ENCODE data around the gene TMEM178B.
"Not testable (repeated sequence)": the region's sequence is repeated elsewhere in the genome, so short reads cannot be mapped to it uniquely, and the experiment has no call there.

Gene TMEM178B

GRCh38 chr7:141103847-141104429, 30.1 kb downstream of the TMEM178B start:
- TF ChIP-seq, protein P1, sequence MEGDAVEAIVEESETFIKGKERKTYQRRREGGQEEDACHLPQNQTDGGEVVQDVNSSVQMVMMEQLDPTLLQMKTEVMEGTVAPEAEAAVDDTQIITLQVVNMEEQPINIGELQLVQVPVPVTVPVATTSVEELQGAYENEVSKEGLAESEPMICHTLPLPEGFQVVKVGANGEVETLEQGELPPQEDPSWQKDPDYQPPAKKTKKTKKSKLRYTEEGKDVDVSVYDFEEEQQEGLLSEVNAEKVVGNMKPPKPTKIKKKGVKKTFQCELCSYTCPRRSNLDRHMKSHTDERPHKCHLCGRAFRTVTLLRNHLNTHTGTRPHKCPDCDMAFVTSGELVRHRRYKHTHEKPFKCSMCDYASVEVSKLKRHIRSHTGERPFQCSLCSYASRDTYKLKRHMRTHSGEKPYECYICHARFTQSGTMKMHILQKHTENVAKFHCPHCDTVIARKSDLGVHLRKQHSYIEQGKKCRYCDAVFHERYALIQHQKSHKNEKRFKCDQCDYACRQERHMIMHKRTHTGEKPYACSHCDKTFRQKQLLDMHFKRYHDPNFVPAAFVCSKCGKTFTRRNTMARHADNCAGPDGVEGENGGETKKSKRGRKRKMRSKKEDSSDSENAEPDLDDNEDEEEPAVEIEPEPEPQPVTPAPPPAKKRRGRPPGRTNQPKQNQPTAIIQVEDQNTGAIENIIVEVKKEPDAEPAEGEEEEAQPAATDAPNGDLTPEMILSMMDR (IDR thresholded peaks at IDR 0.05; ENCODE audit: low read length, missing control alignments) = no peak
- DNase-seq (ENCODE audit: low read depth) = no peak
- no peak overlapping the region for H3K4me3 ChIP-seq (replicated peaks; ENCODE audit: low read depth, low read length)

DNA sequence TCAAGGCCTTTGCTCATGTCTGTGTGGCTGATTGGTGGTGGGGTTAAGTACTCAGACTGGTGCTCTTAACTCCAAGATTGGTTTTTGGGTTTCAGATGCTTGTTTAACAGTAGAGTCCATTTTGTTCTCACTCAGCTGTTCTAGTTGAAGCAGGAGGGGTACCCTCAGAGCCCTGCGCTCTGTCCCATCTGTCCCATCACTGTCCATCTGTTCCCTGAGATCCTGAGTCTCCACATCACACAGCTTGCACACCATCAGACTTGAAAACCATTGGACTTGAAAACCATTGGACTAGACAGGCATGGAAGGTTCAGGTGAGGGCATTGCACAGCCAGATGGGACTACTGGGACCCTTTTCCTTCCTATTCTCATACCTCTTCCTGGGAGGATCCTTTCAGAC, 39.3 kb downstream of the TMEM178B start:
- DNase-seq (ENCODE audit: low read depth) = no peak
- H3K4me3 ChIP-seq (replicated peaks; ENCODE audit: low read depth, low read length) = no peak overlapping the region
- TF ChIP-seq, protein P1 (IDR thresholded peaks at IDR 0.05; ENCODE audit: low read length, missing control alignments) = no peak

GRCh38 chr7:141114029-141114664, 40.3 kb downstream of the TMEM178B start:
- H3K4me3 ChIP-seq (replicated peaks; ENCODE audit: low read depth, low read length) = no peak overlapping the region
- TF ChIP-seq, protein P1 (IDR thresholded peaks at IDR 0.05; ENCODE audit: low read length, missing control alignments) = no peak
- no peak for DNase-seq (ENCODE audit: low read depth)

- TF ChIP-seq, protein P1 (IDR thresholded peaks at IDR 0.05; ENCODE audit: low read length, missing control alignments) = no peak
- no peak for DNase-seq (ENCODE audit: low read depth)
- no peak overlapping the region for H3K4me3 ChIP-seq (replicated peaks; ENCODE audit: low read depth, low read length)
These were observed 42.1 kb downstream of the TMEM178B start for GRCh38 chr7:141115965-141116364.

- DNase-seq (ENCODE audit: low read depth); H3K4me3 ChIP-seq (replicated peaks; ENCODE audit: low read depth, low read length): not testable (repeated sequence)
These were observed 42.8 kb downstream of the TMEM178B start for GRCh38 chr7:141116661-141117060.

DNA sequence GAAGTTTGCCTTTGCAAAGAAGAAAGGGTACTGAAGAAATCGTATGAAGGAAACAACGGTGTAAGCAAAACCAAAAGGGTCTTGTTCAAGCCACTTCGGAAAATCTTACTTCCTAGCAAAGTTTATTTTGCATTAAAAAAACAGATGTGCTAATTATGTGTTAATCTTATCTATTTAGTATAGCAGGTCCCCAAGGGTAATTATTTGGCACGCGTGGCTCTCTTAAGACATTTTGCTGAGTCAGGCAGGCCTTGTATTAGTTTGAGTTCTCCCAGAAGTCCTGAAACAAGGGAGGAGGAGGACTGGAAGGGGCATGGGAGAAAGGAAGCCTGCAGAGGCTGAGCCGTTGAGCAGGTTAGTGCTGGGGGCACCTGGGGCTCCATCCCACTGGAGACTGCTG, 44.9 kb downstream of the TMEM178B start:
- TF ChIP-seq, protein P1 (IDR thresholded peaks at IDR 0.05; ENCODE audit: low read length, missing control alignments) = no peak
- no peak overlapping the region for H3K4me3 ChIP-seq (replicated peaks; ENCODE audit: low read depth, low read length)
- DNase-seq (ENCODE audit: low read depth) = no peak

DNA sequence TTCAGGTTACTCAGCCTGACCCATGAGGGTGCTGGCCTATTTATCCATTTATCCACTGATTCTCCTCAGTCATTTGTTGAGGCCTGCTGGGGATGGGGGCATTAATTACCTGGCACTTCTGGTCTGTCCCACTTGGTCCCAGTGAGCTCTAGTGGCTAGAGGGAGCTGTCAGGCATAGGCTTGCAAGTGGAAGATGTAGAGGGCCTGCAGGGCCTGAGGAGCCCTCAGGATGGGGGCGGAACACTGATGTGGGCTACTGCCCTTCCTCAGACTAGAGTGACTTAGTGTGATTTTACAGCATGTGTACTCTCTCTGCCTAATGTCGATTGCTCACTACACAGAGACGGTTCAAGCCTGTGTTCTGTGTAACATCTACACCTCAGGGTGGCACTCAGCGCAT, 45.3 kb downstream of the TMEM178B start:
- no peak for DNase-seq (ENCODE audit: low read depth)
- TF ChIP-seq, protein P1 (IDR thresholded peaks at IDR 0.05; ENCODE audit: low read length, missing control alignments) = no peak
- H3K4me3 ChIP-seq (replicated peaks; ENCODE audit: low read depth, low read length) = no peak overlapping the region
